ENCODE data around the gene NEUROG2. TPM values are rescaled to one million over a fixed set of nuclear protein-coding genes. Genes with fewer than 3 reads are reported as not detected.
"Not testable (repeated sequence)": the region's sequence is repeated elsewhere in the genome, so short reads cannot be mapped to it uniquely, and the experiment has no call there.

The NEUROG2 gene
- total RNA-seq, 1 experiment from 2014 or later, result not detected

- H3K27ac Mint-ChIP-seq (ENCODE audit: low read depth, unreplicated experiment), result no peak overlapping the region
- no peak for DNase-seq (ENCODE audit: unreplicated experiment)
- BruUV-seq (replicated peaks), result no TSS peak
- intact Hi-C loops (cut with micrococcal nuclease), result loop anchor here (1.0 kb wide), 1 partner anchor 23 kb away; no protein-coding TSS in a partner anchor
- no peak overlapping the region for H3K4me3 Mint-ChIP-seq (ENCODE audit: unreplicated experiment)
- ChIA-PET POLR2A (no interaction called here), CTCF (no interaction called here)
- no peak for TF ChIP-seq CTCF (IDR thresholded peaks at IDR 0.05; ENCODE audit: unreplicated experiment)
- peaks cover 22% of the 10 kb centered on the region for H3K9me3 Mint-ChIP-seq (ENCODE audit: unreplicated experiment)
- H3K27me3 Mint-ChIP-seq (ENCODE audit: insufficient read depth, unreplicated experiment), result no peaks in the 10 kb centered on the region
- no peaks in the 10 kb centered on the region for H3K4me1 Mint-ChIP-seq (ENCODE audit: insufficient read depth, unreplicated experiment)
- H3K36me3 Mint-ChIP-seq (ENCODE audit: insufficient read depth, unreplicated experiment), result no peaks in the 10 kb centered on the region
Observed at GRCh38 chr4:112492321-112492720, 23.7 kb downstream of the NEUROG2 start.

- POLR2A ChIA-PET; H3K27me3 Mint-ChIP-seq (ENCODE audit: insufficient read depth, unreplicated experiment); CTCF ChIA-PET; H3K4me1 Mint-ChIP-seq (ENCODE audit: insufficient read depth, unreplicated experiment); H3K4me3 Mint-ChIP-seq (ENCODE audit: unreplicated experiment); intact Hi-C loops (cut with micrococcal nuclease); DNase-seq (ENCODE audit: unreplicated experiment); H3K36me3 Mint-ChIP-seq (ENCODE audit: insufficient read depth, unreplicated experiment); H3K27ac Mint-ChIP-seq (ENCODE audit: low read depth, unreplicated experiment); BruUV-seq (replicated peaks): not testable (repeated sequence)
- peaks cover 22% of the 10 kb centered on the region for H3K9me3 Mint-ChIP-seq (ENCODE audit: unreplicated experiment)
Observed at GRCh38 chr4:112490808-112491207, 25.2 kb downstream of the NEUROG2 start.

GRCh38 chr4:112485930-112486329 is 30.1 kb downstream of the NEUROG2 start:
- no TSS peak for BruUV-seq (replicated peaks)
- Mint-ChIP-seq H3K4me1 (ENCODE audit: insufficient read depth, unreplicated experiment) (no peaks in the 10 kb centered on the region), H3K9me3 (ENCODE audit: unreplicated experiment) (peaks cover 14% of the 10 kb centered on the region), H3K36me3 (ENCODE audit: insufficient read depth, unreplicated experiment) (no peaks in the 10 kb centered on the region), H3K27ac (ENCODE audit: low read depth, unreplicated experiment) (no peak overlapping the region), H3K4me3 (ENCODE audit: unreplicated experiment) (no peak overlapping the region), H3K27me3 (ENCODE audit: insufficient read depth, unreplicated experiment) (no peaks in the 10 kb centered on the region)
- POLR2A ChIA-PET, result no interaction called here
- DNase-seq (ENCODE audit: unreplicated experiment), result no peak
- intact Hi-C loops (cut with micrococcal nuclease), result no loop called here
- TF ChIP-seq CTCF (IDR thresholded peaks at IDR 0.05; ENCODE audit: unreplicated experiment), result no peak
- CTCF ChIA-PET, result no interaction called here

- intact Hi-C loops (cut with micrococcal nuclease), result no loop called here
- no TSS peak for BruUV-seq (replicated peaks)
- ChIA-PET POLR2A (no interaction called here), CTCF (no interaction called here)
- no peak for DNase-seq (ENCODE audit: unreplicated experiment)
- H3K9me3 Mint-ChIP-seq (ENCODE audit: unreplicated experiment), result peaks cover 1% of the 10 kb centered on the region
- no peak for TF ChIP-seq CTCF (IDR thresholded peaks at IDR 0.05; ENCODE audit: unreplicated experiment)
- no peak overlapping the region for H3K4me3 Mint-ChIP-seq (ENCODE audit: unreplicated experiment)
- no peaks in the 10 kb centered on the region for H3K36me3 Mint-ChIP-seq (ENCODE audit: insufficient read depth, unreplicated experiment)
- H3K4me1 Mint-ChIP-seq (ENCODE audit: insufficient read depth, unreplicated experiment), result no peaks in the 10 kb centered on the region
- no peaks in the 10 kb centered on the region for H3K27me3 Mint-ChIP-seq (ENCODE audit: insufficient read depth, unreplicated experiment)
- H3K27ac Mint-ChIP-seq (ENCODE audit: low read depth, unreplicated experiment), result no peak overlapping the region
Observed at GRCh38 chr4:112473985-112474384, 42.0 kb downstream of the NEUROG2 start.

- TF ChIP-seq CTCF (IDR thresholded peaks at IDR 0.05; ENCODE audit: unreplicated experiment), result no peak
- DNase-seq (ENCODE audit: unreplicated experiment), result no peak
- Mint-ChIP-seq H3K4me1 (ENCODE audit: insufficient read depth, unreplicated experiment) (no peaks in the 10 kb centered on the region), H3K27ac (ENCODE audit: low read depth, unreplicated experiment) (no peak overlapping the region), H3K9me3 (ENCODE audit: unreplicated experiment) (no peaks in the 10 kb centered on the region), H3K27me3 (ENCODE audit: insufficient read depth, unreplicated experiment) (no peaks in the 10 kb centered on the region), H3K36me3 (ENCODE audit: insufficient read depth, unreplicated experiment) (no peaks in the 10 kb centered on the region), H3K4me3 (ENCODE audit: unreplicated experiment) (no peak overlapping the region)
- intact Hi-C loops (cut with micrococcal nuclease), result no loop called here
- POLR2A ChIA-PET, result no interaction called here
- no TSS peak for BruUV-seq (replicated peaks)
- CTCF ChIA-PET, result no interaction called here
Observed at GRCh38 chr4:112472318-112472717, 43.7 kb downstream of the NEUROG2 start.
